ENCODE results near the gene KCNAB3. TPM values are rescaled to one million over a fixed set of nuclear protein-coding genes. Genes with fewer than 3 reads are reported as not detected.

Gene KCNAB3
- total and polyA plus RNA-seq, 11 donors = 0.19 to 1.7 (median 0.38) TPM; not detected in 2

DNA sequence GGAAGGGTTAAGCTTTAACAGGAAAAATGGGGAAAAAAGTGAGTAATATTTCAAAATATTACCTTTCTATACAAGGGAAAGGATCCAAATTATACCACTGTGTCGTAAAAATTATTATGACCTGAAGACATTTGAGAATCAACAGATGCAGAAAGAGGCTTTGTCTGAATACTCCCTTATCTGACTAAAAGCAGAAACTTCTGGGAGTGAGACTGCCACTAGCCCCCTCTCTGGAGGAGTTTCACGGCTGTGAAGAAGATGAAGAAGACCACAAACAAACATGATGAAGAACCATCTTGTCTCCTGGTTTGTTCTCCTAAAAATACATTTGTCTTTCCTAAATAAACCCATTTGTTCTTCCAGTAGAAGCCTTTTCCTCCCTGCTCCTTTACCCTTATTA lies 31.8 kb upstream of the KCNAB3 start:
- DNase-seq (no peak), ATAC-seq (no peak)
- TF ChIP-seq CTCF (IDR thresholded peaks at IDR 0.05) (no peak), POLR2A (IDR thresholded peaks at IDR 0.05) (no peak)
- Histone ChIP-seq H3K36me3 (no peaks in the 10 kb centered on the region), H3K27ac (no peak overlapping the region), H3K4me3 (no peak overlapping the region), H3K4me1 (peaks cover 0 to 5% (median 0%) of the 10 kb centered on the region in 12 donors), H3K27me3 (peaks cover 0 to 10% (median 0%) of the 10 kb centered on the region in 9 donors), H3K9me3 (no peaks in the 10 kb centered on the region)
- WGBS, 4 donors = 42 to 54% (median 51%) methylated on average over 2 of the region's 2 CpGs
- intact Hi-C loops (cut with DNase I) = no loop called here

GRCh38 chr17:7959503-7960253 lies 30.0 kb upstream of the KCNAB3 start:
- H3K4me3 ChIP-seq = no peak overlapping the region
- H3K4me1 ChIP-seq = peaks cover 0 to 20% (median 6%) of the 10 kb centered on the region in 12 donors
- H3K9me3 ChIP-seq = no peaks in the 10 kb centered on the region
- WGBS, 4 donors = 90 to 95% (median 94%) methylated on average over 9 of the region's 9 CpGs
- intact Hi-C loops (cut with DNase I) = no loop called here
- ATAC-seq (no peak), DNase-seq (no peak)
- no peak overlapping the region for H3K27ac ChIP-seq
- H3K36me3 ChIP-seq = no peaks in the 10 kb centered on the region
- peaks cover 0 to 10% (median 0%) of the 10 kb centered on the region in 9 donors for H3K27me3 ChIP-seq
- TF ChIP-seq CTCF (IDR thresholded peaks at IDR 0.05) = no peak
- no peak for TF ChIP-seq POLR2A (IDR thresholded peaks at IDR 0.05)

GRCh38 chr17:7956228-7956965 lies 26.7 kb upstream of the KCNAB3 start:
- intact Hi-C loops (cut with DNase I) = no loop called here
- no peak overlapping the region for H3K4me3 ChIP-seq
- no peaks in the 10 kb centered on the region for H3K9me3 ChIP-seq
- WGBS, 4 donors = 53 to 57% (median 55%) methylated on average over 11 of the region's 11 CpGs
- no peaks in the 10 kb centered on the region for H3K36me3 ChIP-seq
- TF ChIP-seq CTCF (IDR thresholded peaks at IDR 0.05) = no peak
- no peak for TF ChIP-seq POLR2A (IDR thresholded peaks at IDR 0.05)
- H3K27me3 ChIP-seq = peaks cover 0 to 10% (median 0%) of the 10 kb centered on the region in 9 donors
- ATAC-seq = peak; percentile 81 to 94 (median 88)
- DNase-seq = peak; percentile 66 to 80 (median 74)
- peaks cover 0 to 20% (median 6%) of the 10 kb centered on the region in 12 donors for H3K4me1 ChIP-seq
- H3K27ac ChIP-seq = peak overlapping the region in 4 of 12 donors; percentile 30 to 61 (median 44)
